GM18870 (cell line): ENCODE results near the gene GPR68.
"Not testable (repeated sequence)": the region's sequence is repeated elsewhere in the genome, so short reads cannot be mapped to it uniquely, and the experiment has no call there.

Experiments
- ATAC-seq: cut with Tn5 transposase; IDR thresholded peaks from one replicate; pipeline ENCODE4 v1.9.1; 2021; ENCODE audit warnings: moderate library complexity; ENCODE audit not compliant: unreplicated experiment

GPR68 gene

GRCh38 chr14:91230397-91231035 lies 14.0 kb downstream of the GPR68 start:
- no peak for ATAC-seq

GRCh38 chr14:91229743-91230200 lies 14.7 kb downstream of the GPR68 start:
- peak; percentile 62 for ATAC-seq

- no peak for ATAC-seq
These were observed 15.5 kb downstream of the GPR68 start for GRCh38 chr14:91229005-91229382.

GRCh38 chr14:91228112-91229004 lies 16.1 kb downstream of the GPR68 start:
- peak; percentile 84 for ATAC-seq

GRCh38 chr14:91227183-91227628 lies 17.3 kb downstream of the GPR68 start:
- ATAC-seq = no peak

GRCh38 chr14:91226360-91226759 lies 18.1 kb downstream of the GPR68 start:
- not testable (repeated sequence) for ATAC-seq

- no peak for ATAC-seq
These were observed 19.5 kb downstream of the GPR68 start for GRCh38 chr14:91225025-91225424.

- no peak for ATAC-seq
These were observed 21.3 kb downstream of the GPR68 start for GRCh38 chr14:91223028-91223783.

- ATAC-seq = no peak
These were observed 23.2 kb downstream of the GPR68 start for GRCh38 chr14:91221270-91221669.

GRCh38 chr14:91220581-91221000 lies 23.9 kb downstream of the GPR68 start:
- ATAC-seq = no peak

GRCh38 chr14:91219517-91220389 lies 24.8 kb downstream of the GPR68 start:
- no peak for ATAC-seq

- ATAC-seq = no peak
These were observed 26.5 kb downstream of the GPR68 start for GRCh38 chr14:91218014-91218413.

GRCh38 chr14:91216731-91217226 lies 27.7 kb downstream of the GPR68 start:
- ATAC-seq = no peak

- no peak for ATAC-seq
These were observed 29.1 kb downstream of the GPR68 start for GRCh38 chr14:91215381-91215780.

GRCh38 chr14:91214306-91214705 lies 30.2 kb downstream of the GPR68 start:
- no peak for ATAC-seq

- ATAC-seq = no peak
These were observed 33.5 kb downstream of the GPR68 start for GRCh38 chr14:91211017-91211416.

GRCh38 chr14:91207008-91207407 lies 37.5 kb downstream of the GPR68 start:
- ATAC-seq = no peak

- ATAC-seq = no peak
These were observed 39.0 kb downstream of the GPR68 start for GRCh38 chr14:91205459-91205858.

- ATAC-seq = no peak
These were observed 39.8 kb downstream of the GPR68 start for GRCh38 chr14:91204657-91205056.
